HG03565 (cell line): ENCODE measurements around the gene SARNP.

Experiments
- ATAC-seq: cut with Tn5 transposase; IDR thresholded peaks from one replicate; pipeline ENCODE4 v1.9.1; 2021; ENCODE audit warnings: mild to moderate bottlenecking, moderate library complexity; ENCODE audit not compliant: unreplicated experiment

Gene SARNP

GRCh38 chr12:55743406-55744339 lies 73.9 kb downstream of the SARNP start:
- ATAC-seq, result peak; percentile 30

DNA sequence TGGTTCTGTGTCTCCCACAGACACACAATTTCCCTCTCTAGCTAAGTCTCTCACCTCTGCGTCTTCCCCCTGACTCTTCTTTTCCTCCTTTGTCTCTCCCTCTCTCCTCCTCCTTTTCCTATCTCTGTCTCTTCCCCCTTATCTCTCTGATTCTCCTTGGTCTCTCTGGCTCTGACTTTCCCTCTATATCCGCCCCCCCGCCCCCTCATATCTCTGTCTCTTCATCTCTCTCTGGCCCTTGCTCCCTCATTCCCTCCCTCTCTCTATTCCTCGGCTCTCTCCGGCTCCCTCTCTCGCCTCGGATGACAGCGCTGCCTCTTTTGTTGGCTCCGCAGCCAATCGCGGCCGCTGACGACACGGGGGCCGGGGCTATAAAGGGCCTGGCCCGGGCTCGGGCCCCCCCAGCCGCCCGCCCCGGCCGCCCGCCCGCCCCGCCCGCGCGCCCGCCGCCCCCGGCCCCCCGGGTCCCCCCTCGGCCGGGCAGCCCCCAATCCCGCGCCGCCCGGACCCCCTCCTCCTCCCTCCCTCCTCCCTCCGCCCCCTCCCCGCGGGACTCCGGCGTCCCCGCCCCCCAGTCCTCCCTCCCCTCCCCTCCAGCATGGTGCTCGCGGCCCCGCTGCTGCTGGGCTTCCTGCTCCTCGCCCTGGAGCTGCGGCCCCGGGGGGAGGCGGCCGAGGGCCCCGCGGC lies 74.7 kb downstream of the SARNP start, which contains the start of gene GDF11:
Gene GDF11 (plus strand): TSS at position 404 of the 687 bp plus-strand sequence. CDS start 195 bp downstream, at position 599.
- no peak for ATAC-seq

GRCh38 chr12:55741931-55742680 lies 75.4 kb downstream of the SARNP start:
- ATAC-seq, result no peak

- ATAC-seq, result no peak
These were observed 78.5 kb downstream of the SARNP start for GRCh38 chr12:55739025-55739378.

DNA sequence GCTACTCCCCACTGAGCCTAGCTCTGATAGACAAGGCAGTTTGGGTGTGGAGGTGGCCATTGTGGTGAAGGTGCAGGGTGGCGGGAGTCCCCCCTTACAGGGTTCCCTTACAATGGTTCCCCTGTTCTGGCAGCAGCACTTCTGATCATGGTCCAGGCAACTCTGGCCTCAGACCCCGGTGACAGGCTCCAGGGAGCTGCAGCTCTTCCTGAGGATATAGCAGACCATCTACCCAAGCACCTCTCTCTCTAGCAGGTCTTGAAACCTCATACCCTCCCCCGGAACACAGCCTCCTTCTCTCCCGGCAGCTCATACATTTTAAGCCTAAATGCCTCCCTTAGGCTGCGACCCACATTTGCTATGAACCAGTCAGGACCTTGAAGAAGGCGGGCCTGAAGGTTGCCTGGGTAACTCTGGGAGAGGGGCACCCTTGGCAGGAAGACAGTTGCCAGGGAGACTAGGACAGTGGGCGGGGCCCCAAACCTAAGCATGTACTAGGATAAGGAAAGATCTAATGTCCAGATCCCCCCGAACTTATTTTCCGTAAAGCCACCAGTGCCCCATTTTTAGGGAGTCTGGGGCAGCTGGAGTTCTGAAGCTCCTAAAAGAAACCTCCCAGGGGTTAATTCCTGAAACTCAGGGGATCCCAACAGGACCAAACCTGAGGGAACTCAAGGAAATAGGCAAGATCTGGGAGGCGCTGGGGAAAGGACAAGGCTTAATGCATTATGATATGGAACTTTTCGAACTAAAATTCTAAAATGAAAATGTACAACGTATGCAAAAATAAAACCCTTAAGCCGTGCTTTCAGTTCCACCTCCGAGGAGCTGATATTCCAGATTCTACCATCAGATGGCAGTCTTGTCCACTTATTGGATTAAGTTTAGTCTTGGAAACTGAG lies 79.2 kb downstream of the SARNP start:
- peak; percentile 66 for ATAC-seq

DNA sequence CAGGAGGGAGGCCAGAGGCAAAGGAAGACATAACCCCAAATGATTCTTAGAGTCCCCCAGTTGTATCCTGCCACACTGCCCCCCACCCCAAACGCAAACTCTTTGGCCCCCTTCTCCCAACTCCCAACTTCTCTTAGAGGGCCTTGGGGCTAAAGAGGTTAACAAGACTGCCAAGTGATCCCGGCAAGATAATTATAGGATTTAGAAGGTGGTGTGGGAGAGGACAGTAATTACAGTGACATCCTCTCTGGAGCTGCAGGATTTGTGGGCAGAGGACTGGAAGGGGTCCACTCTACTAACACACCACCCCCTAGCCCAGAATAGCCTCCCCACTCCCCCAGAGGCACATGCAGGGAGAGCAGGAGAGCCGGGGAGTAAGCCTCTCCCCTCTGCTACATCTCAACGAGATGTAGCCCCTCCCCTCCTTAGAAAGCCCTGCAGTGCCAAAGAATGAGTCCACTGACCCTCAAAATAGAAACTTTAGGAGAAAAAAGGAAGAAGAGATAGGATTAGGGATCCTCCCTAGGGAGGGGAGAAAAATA lies 79.9 kb downstream of the SARNP start:
- ATAC-seq, result no peak

DNA sequence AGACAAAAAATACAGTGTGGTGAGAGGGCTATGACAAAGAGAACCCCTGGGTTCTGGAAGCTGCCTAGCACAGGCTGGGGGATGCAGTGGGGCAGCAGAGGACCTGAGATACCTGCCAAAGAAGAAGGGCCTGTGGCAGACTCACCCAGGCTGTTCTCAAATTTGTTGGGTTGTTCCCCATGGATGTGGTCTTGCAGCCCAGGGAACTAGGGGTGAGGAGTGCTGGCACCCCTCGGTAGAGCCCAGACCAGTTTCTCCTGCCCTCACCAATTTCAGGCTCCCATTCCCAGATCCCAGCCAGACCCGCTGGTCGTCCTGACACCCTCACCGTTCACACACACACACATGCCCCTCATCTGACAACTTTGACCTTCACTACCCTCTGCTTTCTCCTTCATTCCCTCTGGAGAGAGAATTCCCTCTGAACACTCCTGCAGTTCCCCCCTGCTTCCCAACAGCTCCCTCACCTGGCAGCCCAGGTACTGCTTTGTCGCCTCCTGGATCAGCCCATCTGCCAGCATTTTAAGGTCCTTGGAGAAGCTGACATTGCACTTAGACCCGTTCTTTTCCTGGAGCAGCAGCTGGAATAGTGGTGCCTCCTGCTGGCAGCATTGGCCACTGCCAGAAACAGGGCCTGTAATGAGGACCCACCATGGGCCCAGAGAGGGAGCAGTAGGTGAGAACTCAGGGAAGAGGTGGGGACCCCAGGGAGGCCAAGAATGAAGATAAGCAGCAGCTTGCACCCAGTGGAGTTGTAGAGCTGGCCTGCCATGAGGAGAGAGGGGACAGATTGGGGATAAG lies 80.5 kb downstream of the SARNP start:
- ATAC-seq, result no peak

GRCh38 chr12:55736076-55736475 lies 81.4 kb downstream of the SARNP start:
- no peak for ATAC-seq

DNA sequence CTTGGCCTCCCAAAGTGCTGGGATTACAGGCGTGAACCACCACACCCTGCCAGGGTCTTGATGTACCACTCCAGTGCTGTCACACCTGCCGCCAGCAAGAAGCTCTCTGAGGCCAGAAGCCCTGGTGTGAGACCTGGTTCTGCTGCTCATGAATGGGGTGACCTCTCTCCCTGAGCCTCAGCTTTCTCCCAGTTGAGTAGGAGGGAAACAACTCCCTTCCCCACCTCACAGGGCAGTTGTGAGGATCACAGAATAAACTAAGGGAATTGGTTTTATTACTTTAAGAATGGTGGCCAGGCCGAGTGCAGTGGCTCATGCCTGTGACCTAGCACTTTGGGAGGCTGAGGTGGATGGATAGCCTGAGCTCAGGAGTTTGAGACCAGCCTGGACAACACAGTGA lies 82.9 kb downstream of the SARNP start:
- no peak for ATAC-seq

GRCh38 chr12:55733858-55734257 lies 83.7 kb downstream of the SARNP start:
- ATAC-seq, result no peak

GRCh38 chr12:55733021-55733555 lies 84.4 kb downstream of the SARNP start:
- no peak for ATAC-seq

DNA sequence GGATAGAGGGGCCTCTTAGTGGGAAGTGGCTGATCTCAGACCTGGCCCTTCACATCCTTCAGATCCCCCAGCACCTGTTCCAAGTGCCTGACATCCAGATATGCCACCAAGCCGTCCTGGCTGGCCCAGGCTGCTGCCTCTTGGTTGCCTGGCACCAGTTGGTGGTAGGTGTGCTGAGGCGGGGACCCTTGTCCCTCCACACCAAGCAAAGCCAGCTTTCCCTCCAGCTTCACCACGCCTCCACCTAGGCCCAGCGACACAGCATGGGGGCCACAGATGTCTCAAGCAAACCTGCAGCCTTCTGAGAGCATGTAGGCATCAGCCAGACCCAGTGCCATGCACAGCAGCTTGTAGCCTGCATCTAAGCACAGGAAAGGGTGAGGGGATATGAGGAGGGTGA lies 85.2 kb downstream of the SARNP start:
- ATAC-seq, result no peak

- peak; percentile 27 for ATAC-seq
These were observed 87.4 kb downstream of the SARNP start for GRCh38 chr12:55729819-55730818.

- ATAC-seq, result peak; percentile 54
These were observed 88.3 kb downstream of the SARNP start, which contains the start of gene CD63 for GRCh38 chr12:55728939-55729818. CD63 (minus strand) TSS chr12:55729009; CDS start chr12:55728341, 668 bp downstream.

DNA sequence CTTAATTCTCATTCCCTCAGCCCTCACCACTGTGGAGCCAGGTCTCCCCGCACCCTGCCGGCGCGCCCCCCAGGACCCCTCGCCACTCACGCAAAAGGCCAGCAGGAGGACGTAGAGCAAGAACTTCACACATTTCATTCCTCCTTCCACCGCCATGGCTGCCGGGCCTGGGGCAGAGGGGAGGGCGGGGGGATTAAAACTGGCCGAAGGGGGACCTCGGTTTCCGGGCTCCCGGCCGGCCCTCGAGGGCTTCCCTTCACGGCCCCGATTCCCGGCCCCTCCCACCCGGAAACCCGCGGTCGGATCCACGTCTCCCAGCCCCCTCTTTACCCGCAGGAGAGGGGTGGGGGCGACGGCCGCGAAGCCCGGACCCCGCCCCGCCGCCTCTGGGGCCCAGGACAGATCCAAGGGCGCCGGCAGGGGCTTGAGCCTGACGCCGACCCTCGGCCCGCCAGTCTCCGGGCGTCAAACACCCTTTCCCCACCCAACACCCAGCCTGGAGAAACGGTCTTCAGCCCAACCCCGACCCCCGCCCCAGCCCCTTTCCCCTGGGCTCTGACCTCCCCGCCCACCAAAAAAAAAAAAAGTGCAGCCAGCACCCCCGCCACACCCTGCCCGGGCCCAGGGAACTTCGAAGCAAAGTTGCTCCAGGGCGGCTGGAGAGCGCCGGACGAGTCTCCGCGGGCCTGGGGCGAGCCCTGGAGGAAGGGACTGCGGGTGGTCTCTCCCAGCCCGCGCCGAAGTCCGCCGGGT lies 89.2 kb downstream of the SARNP start:
- ATAC-seq, result no peak

DNA sequence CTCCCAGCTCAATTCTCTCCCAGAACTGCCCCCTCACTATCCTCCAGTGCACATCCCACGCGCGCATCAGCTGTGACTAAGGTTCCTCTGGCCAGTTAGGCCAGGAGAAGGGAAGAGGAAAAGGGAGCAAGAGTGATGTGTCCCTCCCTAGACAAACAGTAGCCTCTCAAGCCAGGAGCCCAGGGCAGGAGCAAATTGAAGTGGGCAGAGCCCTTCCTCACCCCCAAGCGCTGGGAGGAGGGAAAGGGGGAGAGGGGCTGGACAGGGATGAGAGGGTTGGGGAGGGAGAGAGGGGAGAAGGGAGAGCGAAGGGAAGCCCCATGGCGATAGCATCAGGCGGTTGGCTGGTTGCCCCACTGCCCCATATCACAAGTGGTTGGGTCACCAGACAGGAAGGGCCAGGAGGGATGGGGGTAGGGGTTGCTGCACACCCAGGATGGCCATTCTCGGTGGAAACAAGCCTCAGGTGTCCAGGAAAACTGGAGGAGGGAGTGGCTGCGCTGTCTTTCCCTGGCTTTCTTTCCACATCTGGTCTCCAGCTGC lies 89.8 kb downstream of the SARNP start:
- no peak for ATAC-seq
